Measurements from ENCODE around the gene CANX. TPM values are rescaled to one million over a fixed set of nuclear protein-coding genes. Genes with fewer than 3 reads are reported as not detected.
A peak's percentile ranks its signal among the peaks of the same experiment; 100 is the strongest.
"Not testable (repeated sequence)": the region's sequence is repeated elsewhere in the genome, so short reads cannot be mapped to it uniquely, and the experiment has no call there.

Gene CANX, protein sequence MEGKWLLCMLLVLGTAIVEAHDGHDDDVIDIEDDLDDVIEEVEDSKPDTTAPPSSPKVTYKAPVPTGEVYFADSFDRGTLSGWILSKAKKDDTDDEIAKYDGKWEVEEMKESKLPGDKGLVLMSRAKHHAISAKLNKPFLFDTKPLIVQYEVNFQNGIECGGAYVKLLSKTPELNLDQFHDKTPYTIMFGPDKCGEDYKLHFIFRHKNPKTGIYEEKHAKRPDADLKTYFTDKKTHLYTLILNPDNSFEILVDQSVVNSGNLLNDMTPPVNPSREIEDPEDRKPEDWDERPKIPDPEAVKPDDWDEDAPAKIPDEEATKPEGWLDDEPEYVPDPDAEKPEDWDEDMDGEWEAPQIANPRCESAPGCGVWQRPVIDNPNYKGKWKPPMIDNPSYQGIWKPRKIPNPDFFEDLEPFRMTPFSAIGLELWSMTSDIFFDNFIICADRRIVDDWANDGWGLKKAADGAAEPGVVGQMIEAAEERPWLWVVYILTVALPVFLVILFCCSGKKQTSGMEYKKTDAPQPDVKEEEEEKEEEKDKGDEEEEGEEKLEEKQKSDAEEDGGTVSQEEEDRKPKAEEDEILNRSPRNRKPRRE
- 100 to 1,000 TPM; 485 to 598 (median 521) TPM for total RNA-seq
- long read RNA-seq, donor 1, full-length matches to known transcripts, result 334 of 398 reads
- long read RNA-seq, donor 1, partial matches to known transcripts, result 51 of 398 reads
- long read RNA-seq, donor 1, other reads (novel, unspliced or antisense), result 13 of 398 reads
- long read RNA-seq, donor 2, full-length matches to known transcripts, result 72 of 124 reads
- long read RNA-seq, donor 2, partial matches to known transcripts, result 45 of 124 reads
- long read RNA-seq, donor 2, other reads (novel, unspliced or antisense), result 7 of 124 reads

- Histone ChIP-seq H3K4me3 (peak within 1 kb of the TSS; percentile 86), H3K36me3 (ENCODE audit: low read depth) (no peaks in the 10 kb centered on the region), H3K4me1 (ENCODE audit: low read depth) (peaks cover 14% of the 10 kb centered on the region), H3K9me3 (no peaks in the 10 kb centered on the region)
- ATAC-seq (peak; percentile 22), DNase-seq (no peak)
- TF ChIP-seq CTCF (IDR thresholded peaks at IDR 0.05), result no peak
- intact Hi-C loops (cut with DNase I, micrococcal nuclease), result no loop called here
Measured at GRCh38 chr5:179698935-179699615, at the start of gene CANX. Gene CANX, plus strand, starts transcription at chr5:179698967. Its CDS starts 6,715 bp downstream, at chr5:179705682.

DNA sequence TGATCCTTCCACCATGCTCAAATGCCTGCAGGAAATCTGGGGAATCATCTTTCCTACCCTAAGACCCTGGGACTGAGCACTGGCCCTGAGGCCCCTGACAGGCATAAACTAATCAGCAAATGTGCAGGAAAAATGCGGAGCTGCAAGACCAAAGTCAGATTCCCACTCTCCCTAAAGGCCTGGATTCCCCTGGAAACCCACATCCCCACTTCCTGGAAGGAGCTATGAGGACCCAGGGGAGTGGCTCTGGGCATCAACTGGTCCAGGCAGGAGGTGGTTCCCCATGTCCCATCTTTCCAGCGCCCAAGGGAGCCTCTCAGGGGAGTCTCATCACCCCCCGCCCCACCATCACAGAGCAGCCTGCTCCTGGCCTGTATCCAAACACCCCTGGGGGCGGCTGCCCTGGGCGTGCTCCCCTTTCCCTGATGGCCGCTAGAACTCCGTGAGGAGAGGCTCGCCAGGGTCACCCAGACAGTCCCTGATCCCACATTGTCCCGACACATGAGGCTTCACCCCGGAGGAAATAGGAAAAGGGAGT is 49.5 kb upstream of the CANX start:
- intact Hi-C loops (cut with DNase I, micrococcal nuclease); ATAC-seq; H3K4me3 ChIP-seq; H3K36me3 ChIP-seq (ENCODE audit: low read depth); H3K9me3 ChIP-seq; H3K4me1 ChIP-seq (ENCODE audit: low read depth); DNase-seq: not testable (repeated sequence)

- H3K4me3 ChIP-seq; DNase-seq; intact Hi-C loops (cut with DNase I, micrococcal nuclease); H3K36me3 ChIP-seq (ENCODE audit: low read depth); H3K9me3 ChIP-seq; H3K4me1 ChIP-seq (ENCODE audit: low read depth); ATAC-seq: not testable (repeated sequence)
Measured at GRCh38 chr5:179650245-179650644, 48.5 kb upstream of the CANX start.

- H3K36me3 ChIP-seq (ENCODE audit: low read depth); intact Hi-C loops (cut with DNase I, micrococcal nuclease); H3K4me3 ChIP-seq; H3K4me1 ChIP-seq (ENCODE audit: low read depth); H3K9me3 ChIP-seq; DNase-seq; ATAC-seq: not testable (repeated sequence)
Measured at GRCh38 chr5:179653135-179653534, 45.6 kb upstream of the CANX start.

GRCh38 chr5:179657302-179658178 is 41.2 kb upstream of the CANX start:
- intact Hi-C loops (cut with DNase I, micrococcal nuclease); H3K4me3 ChIP-seq; H3K9me3 ChIP-seq; H3K4me1 ChIP-seq (ENCODE audit: low read depth); H3K36me3 ChIP-seq (ENCODE audit: low read depth): not testable (repeated sequence)
- DNase-seq, result peak in 2 of 3 donors; percentile 33 to 64
- peak; percentile 99 for ATAC-seq

DNA sequence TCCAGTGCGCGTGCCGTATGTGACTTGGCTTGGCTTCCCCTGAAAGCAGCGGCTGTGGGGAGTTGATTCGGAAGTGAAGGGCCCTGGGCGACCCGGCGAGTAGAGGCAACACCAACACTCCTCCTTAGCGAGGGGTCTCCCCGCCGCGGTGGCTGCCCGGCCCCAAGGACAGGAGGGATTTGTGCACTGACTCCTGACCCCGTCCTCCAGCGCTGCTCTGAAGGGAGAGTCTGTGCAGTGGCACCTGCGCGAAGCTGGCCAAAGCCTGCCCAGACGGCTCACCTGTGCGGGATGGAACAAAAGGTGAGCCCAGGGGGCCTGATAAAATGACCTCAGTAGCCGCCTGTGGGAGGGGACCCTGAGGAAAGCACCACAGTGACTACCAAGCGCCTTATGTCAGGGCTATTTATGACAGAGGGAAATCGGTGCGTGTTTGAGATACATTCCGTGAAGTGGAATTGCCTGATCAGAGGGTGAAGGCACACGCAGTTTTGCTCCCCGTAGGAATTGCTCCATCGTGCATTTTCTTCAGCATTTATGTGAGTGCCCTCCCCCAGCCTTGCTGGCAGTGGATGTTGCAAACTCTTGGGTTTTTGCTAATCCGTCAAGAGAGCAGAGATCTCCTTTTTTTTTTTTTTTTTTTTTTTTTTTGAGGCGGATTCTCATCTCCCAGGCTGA is 40.4 kb upstream of the CANX start:
- H3K4me1 ChIP-seq (ENCODE audit: low read depth); H3K36me3 ChIP-seq (ENCODE audit: low read depth); intact Hi-C loops (cut with DNase I, micrococcal nuclease); H3K9me3 ChIP-seq: not testable (repeated sequence)
- ATAC-seq (peak; percentile 67), DNase-seq (peak in 1 of 3 donors; percentile 33)
- H3K4me3 ChIP-seq, result peak overlapping the region; percentile 19

GRCh38 chr5:179661647-179662046 is 37.1 kb upstream of the CANX start:
- intact Hi-C loops (cut with DNase I, micrococcal nuclease); H3K4me3 ChIP-seq; H3K9me3 ChIP-seq; DNase-seq; H3K4me1 ChIP-seq (ENCODE audit: low read depth); H3K36me3 ChIP-seq (ENCODE audit: low read depth); ATAC-seq: not testable (repeated sequence)
